Measurements from ENCODE around the gene ZNF709. TPM values are rescaled to one million over a fixed set of nuclear protein-coding genes. Genes with fewer than 3 reads are reported as not detected.

ZNF709 gene
- polyA plus RNA-seq, 3 donors, result 0.15 to 0.28 (median 0.19) TPM

DNA sequence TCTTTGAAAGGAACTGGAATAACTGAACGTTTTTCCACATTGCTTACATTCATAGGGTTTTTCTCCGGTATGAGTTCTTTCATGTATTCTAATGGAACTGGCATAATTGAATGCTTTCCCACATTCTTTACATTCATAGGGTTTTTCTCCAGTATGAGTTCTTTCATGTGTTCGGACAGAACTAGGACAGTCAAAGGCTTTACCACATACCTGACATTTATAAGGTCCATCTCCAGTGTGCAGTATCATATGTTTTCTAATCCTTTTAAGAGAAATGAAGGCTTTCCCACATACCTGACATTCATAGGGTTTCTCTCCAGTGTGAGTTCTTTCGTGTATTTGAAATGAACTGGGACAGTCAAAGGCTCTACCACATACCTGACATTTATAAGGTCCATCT is 41.9 kb upstream of the ZNF709 start:
- peak overlapping the region in 1 of 3 experiments; percentile 65 for H3K4me3 ChIP-seq (replicated peaks in 1 of 3; ENCODE audit: low read depth in 2 of 3, low read length in 3 of 3)
- no peak overlapping the region for H3K4me2 ChIP-seq (replicated peaks; ENCODE audit: extremely low read depth, low read length, poor library complexity, severe bottlenecking)
- H3K27me3 ChIP-seq (ENCODE audit: control insufficient read depth in 2 of 2, insufficient read depth in 2 of 2, low read length in 2 of 2), result no peaks in the 10 kb centered on the region
- no peak overlapping the region for H2AFZ ChIP-seq (ENCODE audit: insufficient read depth, low read depth, low read length, poor library complexity, severe bottlenecking)
- H3K79me2 ChIP-seq (ENCODE audit: insufficient read depth, low read length), result peaks cover 22% of the 10 kb centered on the region
- DNase-seq, result no peak
- no peak overlapping the region for H3K9ac ChIP-seq (ENCODE audit: insufficient read depth, low read length, poor library complexity, severe bottlenecking)
- H3K9me3 ChIP-seq (replicated peaks in 1 of 2; ENCODE audit: control insufficient read depth in 1 of 2, insufficient read depth in 1 of 2, low read length in 2 of 2), result peaks cover 77 to 100% of the 10 kb centered on the region in 2 donors
- Mint-ChIP-seq H3K9me3 (peaks cover 68 to 100% (median 98%) of the 10 kb centered on the region in 7 donors), H3K27ac (no peak overlapping the region), H3K4me3 (no peak overlapping the region), H3K4me1 (no peaks in the 10 kb centered on the region), H3K27me3 (ENCODE audit: low read depth in 3 of 3) (peaks cover 0 to 3% (median 0%) of the 10 kb centered on the region in 3 donors), H3K36me3 (peaks cover 54 to 69% of the 10 kb centered on the region in 2 donors)
- no peaks in the 10 kb centered on the region for H3K4me1 ChIP-seq (ENCODE audit: control insufficient read depth in 1 of 2, insufficient read depth in 2 of 2, low read length in 2 of 2)
- peaks cover 37 to 74% of the 10 kb centered on the region in 2 donors for H3K36me3 ChIP-seq (replicated peaks in 1 of 2; ENCODE audit: control insufficient read depth in 1 of 2, insufficient read depth in 2 of 2, low read length in 2 of 2)
- no CpG with 5 or more reads among the region's 4 CpGs for WGBS (ENCODE audit: insufficient coverage)
- no peaks in the 10 kb centered on the region for H4K20me1 ChIP-seq (ENCODE audit: insufficient read depth, low read length)
- TF ChIP-seq, protein P1, sequence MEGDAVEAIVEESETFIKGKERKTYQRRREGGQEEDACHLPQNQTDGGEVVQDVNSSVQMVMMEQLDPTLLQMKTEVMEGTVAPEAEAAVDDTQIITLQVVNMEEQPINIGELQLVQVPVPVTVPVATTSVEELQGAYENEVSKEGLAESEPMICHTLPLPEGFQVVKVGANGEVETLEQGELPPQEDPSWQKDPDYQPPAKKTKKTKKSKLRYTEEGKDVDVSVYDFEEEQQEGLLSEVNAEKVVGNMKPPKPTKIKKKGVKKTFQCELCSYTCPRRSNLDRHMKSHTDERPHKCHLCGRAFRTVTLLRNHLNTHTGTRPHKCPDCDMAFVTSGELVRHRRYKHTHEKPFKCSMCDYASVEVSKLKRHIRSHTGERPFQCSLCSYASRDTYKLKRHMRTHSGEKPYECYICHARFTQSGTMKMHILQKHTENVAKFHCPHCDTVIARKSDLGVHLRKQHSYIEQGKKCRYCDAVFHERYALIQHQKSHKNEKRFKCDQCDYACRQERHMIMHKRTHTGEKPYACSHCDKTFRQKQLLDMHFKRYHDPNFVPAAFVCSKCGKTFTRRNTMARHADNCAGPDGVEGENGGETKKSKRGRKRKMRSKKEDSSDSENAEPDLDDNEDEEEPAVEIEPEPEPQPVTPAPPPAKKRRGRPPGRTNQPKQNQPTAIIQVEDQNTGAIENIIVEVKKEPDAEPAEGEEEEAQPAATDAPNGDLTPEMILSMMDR (IDR thresholded peaks at IDR 0.05), result no peak
- H3K27ac ChIP-seq (ENCODE audit: low read depth in 1 of 2, low read length in 2 of 2), result no peak overlapping the region
- intact Hi-C loops (cut with micrococcal nuclease), result no loop called here

DNA sequence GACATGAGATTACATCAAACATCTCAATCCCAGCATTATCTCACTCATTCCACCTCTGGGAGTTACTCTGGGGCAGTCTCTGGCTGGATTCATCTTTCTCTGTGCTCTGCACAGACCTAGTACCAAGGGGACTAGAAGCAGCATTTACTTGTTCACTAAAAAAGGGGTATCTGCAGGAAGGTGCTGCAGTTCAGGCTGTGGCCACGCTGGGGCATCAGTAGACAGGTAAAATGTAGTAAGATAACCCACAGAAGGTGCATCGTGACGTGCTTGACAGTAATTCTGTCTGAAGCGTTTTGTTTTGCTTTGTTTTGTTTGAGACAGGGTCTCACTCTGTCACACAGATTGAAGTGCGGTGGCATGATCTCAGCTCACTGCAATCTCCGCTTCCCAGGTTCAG is 37.4 kb upstream of the ZNF709 start:
- Mint-ChIP-seq H3K4me1 (no peaks in the 10 kb centered on the region), H3K4me3 (no peak overlapping the region), H3K27me3 (ENCODE audit: low read depth in 3 of 3) (peaks cover 0 to 3% (median 0%) of the 10 kb centered on the region in 3 donors), H3K27ac (no peak overlapping the region), H3K36me3 (peaks cover 11 to 30% of the 10 kb centered on the region in 2 donors), H3K9me3 (peaks cover 71 to 100% (median 97%) of the 10 kb centered on the region in 7 donors)
- H3K4me3 ChIP-seq (replicated peaks in 1 of 3; ENCODE audit: low read depth in 2 of 3, low read length in 3 of 3), result peak overlapping the region in 1 of 3 experiments; percentile 65
- no peak for DNase-seq
- H4K20me1 ChIP-seq (ENCODE audit: insufficient read depth, low read length), result no peaks in the 10 kb centered on the region
- H3K79me2 ChIP-seq (ENCODE audit: insufficient read depth, low read length), result no peaks in the 10 kb centered on the region
- TF ChIP-seq, protein P1 (IDR thresholded peaks at IDR 0.05), result no peak
- peaks cover 9 to 29% of the 10 kb centered on the region in 2 donors for H3K36me3 ChIP-seq (replicated peaks in 1 of 2; ENCODE audit: control insufficient read depth in 1 of 2, insufficient read depth in 2 of 2, low read length in 2 of 2)
- intact Hi-C loops (cut with micrococcal nuclease), result no loop called here
- H3K9ac ChIP-seq (ENCODE audit: insufficient read depth, low read length, poor library complexity, severe bottlenecking), result no peak overlapping the region
- H3K4me1 ChIP-seq (ENCODE audit: control insufficient read depth in 1 of 2, insufficient read depth in 2 of 2, low read length in 2 of 2), result no peaks in the 10 kb centered on the region
- H3K4me2 ChIP-seq (replicated peaks; ENCODE audit: extremely low read depth, low read length, poor library complexity, severe bottlenecking), result no peak overlapping the region
- H2AFZ ChIP-seq (ENCODE audit: insufficient read depth, low read depth, low read length, poor library complexity, severe bottlenecking), result no peak overlapping the region
- H3K9me3 ChIP-seq (replicated peaks in 1 of 2; ENCODE audit: control insufficient read depth in 1 of 2, insufficient read depth in 1 of 2, low read length in 2 of 2), result peaks cover 81 to 99% of the 10 kb centered on the region in 2 donors
- WGBS (ENCODE audit: insufficient coverage), result 100% methylated on average over 3 of the region's 6 CpGs
- no peaks in the 10 kb centered on the region for H3K27me3 ChIP-seq (ENCODE audit: control insufficient read depth in 2 of 2, insufficient read depth in 2 of 2, low read length in 2 of 2)
- H3K27ac ChIP-seq (ENCODE audit: low read depth in 1 of 2, low read length in 2 of 2), result no peak overlapping the region

Data from CD14-positive monocyte (primary cell).